Dermis blood vessel endothelial cell (primary cell): ENCODE results near the gene FALEC. TPM values are rescaled to one million over a fixed set of nuclear protein-coding genes. Genes with fewer than 3 reads are reported as not detected.
"Not testable (repeated sequence)": the region's sequence is repeated elsewhere in the genome, so short reads cannot be mapped to it uniquely, and the experiment has no call there.

Experiments
- DNase-seq: peaks from one replicate; pipeline ENCODE4 v3.0.0; 2010
- total RNA-seq: library from RNA; depleted of rRNA; stranded (reverse); fragments of >200 nt; gene quantifications from 2 replicates; pipeline ENCODE4 v1.2.3, GENCODE V29; 2014

Gene FALEC
- total RNA-seq, 1 donor from 2014 or later: not detected

DNA sequence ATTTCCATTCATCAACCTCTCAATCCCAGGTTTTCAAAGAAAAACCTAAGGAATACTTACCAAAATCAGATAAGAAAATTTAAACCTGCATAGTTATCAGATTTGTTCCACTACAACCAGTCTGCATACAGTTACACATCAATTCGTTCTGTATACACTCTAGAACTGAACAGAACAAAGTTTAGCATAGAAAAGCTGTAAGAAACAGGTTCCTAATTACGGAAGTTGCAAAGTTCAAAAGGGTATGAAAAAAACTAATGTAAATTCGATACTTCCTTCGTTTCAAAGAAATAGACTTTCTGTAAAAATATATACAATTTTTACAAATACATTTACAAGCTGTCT is 60.8 kb downstream of the FALEC start:
- no peak for DNase-seq

DNA sequence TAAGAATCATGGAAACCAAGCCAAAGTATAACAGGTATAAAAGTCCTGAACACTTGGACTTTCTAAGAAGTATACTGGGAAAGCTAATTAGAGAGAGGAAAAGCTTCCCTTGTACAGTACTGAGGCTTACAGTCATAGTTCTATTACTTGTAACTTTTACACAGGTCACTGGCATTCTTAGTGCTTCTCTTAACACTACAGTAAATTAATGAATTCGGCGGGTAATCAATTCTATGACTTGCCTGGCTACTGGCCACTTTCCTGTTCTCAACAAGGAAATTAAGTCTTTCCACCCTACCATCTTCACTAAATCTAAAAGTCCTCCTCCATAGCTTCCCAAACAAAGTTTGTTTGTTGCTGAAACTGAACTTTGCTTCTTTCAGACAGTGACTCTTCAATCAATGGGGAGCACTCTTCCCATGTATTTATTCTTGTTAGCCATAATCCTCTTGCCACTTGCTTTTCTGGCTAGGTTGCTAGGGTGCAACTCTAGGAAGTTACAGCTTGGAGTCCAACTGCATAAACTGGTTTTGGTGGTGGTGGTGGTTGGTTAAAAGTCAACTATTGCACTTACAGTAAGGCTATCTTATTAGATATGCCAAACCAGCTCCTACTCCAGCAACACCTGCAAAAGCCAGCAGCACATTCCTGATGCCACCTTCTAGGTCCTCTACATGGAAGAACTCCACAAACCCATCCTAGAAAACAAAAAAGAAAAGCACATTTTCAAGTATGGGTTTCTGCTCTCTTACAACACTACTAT is 61.4 kb downstream of the FALEC start:
- peak; percentile 41 for DNase-seq

DNA sequence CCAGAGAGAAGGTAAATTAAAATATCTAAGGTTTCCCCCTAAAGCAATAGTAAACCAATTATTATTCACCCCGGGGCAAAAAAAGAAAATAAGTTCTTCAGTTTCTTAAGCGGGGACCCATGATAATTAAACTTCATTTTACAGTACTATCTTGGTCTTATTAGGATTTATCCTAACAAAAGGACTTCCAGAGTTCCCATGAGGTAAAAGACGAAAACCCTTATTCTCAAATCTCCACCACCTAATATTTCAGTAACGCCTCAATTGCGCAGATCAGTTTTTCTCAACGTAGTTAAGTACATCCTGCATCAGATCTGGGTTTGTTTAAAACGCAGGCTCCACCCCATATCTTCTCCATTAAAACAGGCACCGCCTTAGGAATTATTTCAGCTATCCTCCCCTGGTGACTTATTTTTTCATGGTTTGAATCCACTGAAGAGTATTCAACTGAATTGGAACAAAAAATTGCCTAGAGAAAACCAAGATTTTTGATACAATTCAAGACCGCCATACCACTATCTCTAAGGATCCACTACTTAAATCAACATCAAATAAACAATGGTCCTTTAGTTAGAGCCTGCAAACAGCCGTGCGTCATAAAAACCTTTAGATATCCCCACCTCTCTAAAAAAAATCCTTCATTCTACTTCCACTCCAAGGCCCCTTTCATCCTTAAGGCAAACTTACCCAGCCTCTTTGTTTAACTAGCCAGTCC is 62.2 kb downstream of the FALEC start:
- DNase-seq: peak; percentile 51

DNA sequence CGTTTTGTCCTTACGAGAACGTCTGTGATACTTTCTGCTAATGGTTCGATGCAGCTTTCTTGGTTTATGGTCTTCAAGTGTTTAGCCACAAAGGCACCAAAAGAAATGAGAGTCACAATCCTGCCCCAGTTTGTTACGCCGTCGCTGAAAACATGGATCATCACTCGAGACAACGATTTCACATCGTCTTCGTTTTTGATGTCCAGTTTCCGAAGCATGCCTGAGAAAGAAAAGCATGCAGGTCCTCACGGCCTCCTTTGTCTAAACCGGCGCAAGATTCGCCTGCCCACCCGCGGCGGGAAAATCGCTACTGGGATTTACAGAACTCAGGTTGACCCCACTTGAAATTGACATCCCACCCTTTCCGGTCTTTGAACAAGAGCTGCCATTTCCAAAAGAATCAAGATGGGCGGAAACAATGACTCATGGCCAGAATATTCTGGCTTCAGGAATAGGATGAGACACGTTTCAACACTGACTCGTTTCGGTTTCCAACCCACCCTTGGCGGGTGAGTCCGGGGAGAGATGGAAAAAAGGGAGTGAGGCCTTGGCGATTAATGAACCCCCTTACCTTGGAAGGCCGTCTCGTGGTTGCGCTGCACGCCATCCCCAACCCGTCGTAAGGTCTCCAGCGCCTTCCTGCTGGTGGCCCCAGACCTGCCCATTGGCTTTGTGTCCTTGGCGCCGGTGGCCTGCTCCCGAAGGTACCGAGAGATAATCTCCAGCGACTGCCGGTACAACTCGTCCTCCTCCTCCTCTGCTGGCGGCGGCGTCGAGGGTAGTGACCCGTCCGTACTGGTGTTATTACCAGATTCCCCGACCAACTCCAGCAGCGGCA is 62.9 kb downstream of the FALEC start:
- peak; percentile 95 for DNase-seq

DNA sequence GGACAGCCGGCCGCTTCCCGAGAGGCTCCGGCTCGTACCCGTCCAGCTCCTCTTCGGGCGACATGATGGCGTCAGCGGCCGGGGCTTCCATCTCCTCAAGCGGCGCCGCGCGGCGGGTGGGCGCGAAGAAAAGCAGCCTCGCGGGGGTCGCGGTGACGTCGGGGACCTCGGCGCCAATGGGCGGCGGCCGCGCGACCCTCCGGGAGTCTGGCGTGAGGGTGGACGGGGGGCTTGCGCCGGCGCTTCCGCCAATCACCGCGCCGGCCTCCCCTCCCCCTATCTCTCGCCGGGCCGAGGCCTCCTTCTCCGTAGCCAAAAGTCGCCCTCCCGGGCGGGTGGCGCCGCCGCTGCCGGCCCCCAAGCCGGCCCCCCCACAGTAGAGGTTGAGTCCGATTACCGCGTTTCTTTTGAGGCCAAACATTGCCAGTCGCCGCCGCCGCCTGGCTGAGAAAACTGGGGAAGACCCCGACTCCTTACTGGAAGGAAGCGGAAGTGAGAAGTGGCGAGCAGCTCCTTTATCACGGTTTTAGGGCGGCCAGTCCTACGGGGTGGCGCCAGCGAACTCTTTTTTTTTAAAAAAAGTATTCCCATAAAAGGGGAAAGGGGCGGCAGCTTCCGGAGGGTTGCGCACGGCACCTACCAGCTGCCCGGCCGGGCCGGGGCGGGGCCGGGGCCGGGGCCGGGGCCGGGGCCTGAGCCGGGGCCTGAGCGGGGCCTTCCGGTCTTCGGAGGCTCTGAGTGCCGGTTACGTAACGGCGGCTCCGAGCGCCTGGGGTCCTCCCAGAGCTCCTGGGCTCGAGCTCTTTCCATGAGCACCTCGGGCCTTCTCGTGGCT is 63.8 kb downstream of the FALEC start, which contains the start of gene MCL1:
TSS of gene MCL1 (minus strand) at position 501 of the 835 bp plus-strand sequence. CDS start at position 421, 80 bp downstream.
- DNase-seq: peak; percentile 95

DNA sequence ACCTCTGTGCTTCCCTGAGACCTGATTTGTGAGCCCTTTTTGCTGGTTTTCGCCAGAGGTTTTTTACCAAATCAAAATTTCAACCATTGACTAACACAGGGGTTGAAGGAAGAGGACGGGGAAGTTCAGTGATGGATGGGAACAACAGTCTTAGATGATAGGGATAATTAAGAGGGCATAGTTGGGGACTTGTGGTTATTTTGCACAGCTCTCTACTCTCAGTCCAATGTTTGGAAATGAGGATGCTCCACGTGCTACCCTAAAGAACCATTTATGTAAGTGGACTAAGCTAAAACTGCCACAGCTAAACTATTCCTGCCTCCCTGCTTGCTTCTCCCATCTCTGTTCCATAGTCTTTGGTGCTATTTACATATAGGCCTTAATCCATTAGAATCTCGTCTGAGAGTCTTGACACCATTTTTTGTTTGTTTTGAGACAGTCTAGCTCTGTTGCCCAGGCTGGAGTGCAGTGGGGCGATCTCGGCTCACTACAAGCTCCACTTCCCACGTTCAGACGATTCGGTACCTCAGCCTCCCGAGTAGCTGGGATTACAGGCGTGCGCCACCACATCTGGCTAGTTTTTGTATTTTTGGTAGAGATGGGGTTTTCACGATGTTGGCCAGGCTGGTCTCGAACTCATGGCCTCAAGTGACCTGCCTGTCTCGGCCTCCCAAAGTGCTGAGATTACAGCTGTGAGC is 64.5 kb downstream of the FALEC start:
- no peak for DNase-seq

DNA sequence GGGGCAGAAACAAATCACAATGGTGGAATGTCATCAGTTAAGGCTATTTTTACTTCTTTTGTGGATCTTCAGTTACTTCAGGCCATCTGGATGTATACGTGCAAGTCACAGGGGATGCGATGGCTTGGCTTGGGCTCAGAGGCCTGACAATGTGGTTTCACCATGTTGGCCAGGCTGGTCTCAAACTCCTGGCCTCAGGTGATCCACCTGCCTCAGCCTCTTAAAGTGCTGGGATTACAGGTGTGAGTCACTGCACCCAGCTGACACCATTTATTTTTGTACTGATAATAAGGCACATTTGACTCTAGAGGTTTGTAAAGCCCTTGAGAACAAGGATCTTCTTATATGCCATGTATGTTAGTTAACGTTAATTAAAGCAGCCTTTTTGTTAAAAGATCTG is 65.4 kb downstream of the FALEC start:
- DNase-seq: not testable (repeated sequence)

DNA sequence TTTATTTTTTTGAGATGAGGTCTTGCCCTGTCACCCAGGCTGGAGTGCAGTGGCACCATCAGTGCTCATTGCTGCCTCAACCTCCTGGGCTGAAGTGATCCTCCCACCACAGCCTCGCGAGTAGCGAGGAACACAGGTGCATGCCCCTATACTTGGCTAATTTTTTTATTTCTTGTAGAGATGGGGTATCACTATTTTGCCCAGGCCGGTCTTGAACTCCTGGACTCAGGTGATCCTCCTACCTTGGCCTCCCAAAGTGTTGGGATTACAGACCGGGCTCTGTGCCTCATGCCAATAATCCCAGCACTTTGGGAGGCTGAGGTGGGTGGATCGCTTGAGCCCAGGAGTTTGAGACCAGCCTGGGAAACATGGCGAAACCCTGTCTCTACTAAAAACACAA is 65.9 kb downstream of the FALEC start:
- DNase-seq: not testable (repeated sequence)

DNA sequence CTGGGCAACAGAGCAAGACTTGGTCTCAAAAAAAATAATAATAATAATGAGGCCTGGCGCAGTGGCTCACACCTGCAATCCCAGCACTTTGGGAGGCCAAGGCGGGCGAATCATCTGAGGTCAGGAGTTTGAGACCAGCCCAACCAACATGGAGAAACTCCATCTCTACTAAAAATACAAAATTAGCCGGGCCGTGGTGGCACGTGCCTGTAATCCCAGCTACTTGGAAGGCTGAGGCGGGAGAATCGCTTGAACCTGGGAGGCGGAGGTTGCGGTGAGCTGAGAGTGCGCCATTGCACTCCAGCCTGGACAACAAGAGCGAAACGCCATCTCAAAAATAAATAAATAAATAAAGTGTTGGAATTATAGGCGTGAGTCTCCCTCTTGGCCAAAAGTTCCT is 66.4 kb downstream of the FALEC start:
- not testable (repeated sequence) for DNase-seq

DNA sequence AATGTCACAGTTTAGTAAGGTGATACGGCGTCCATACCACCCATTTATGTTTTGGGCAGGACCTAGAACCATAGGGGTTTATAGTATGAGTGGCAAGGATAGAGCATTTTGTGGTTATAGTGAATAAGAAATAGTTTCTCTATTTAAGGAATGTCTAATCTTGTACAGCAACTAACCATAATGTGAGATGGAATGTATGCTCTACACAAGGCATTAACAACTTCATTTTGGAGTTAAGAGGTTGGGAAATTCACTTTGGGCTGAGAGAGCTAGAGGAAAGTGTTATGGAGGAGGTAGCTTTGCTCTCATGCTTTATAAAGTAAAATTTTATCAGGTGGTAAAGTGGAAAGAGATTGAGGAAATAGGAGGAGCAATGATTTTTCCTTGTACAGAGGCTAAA is 66.8 kb downstream of the FALEC start:
- DNase-seq: no peak

Other genes with a start within 250 kb of the FALEC start
- gene APH1A, start 246.7 kb upstream of the FALEC start, total RNA-seq: 132 and 182 TPM in 2 replicates
- gene C1orf54, start 243.0 kb upstream of the FALEC start, total RNA-seq: 3.6 and 43.1 TPM in 2 replicates
- gene CIART, start 233.2 kb upstream of the FALEC start, total RNA-seq: 0.33 and 1.0 TPM in 2 replicates
- gene MRPS21, start 221.9 kb upstream of the FALEC start, total RNA-seq: 35.4 and 43.4 TPM in 2 replicates
- 40.0 and 47.5 TPM in 2 replicates for gene PRPF3, start 194.2 kb upstream of the FALEC start, total RNA-seq
- 7.8 and 10.2 TPM in 2 replicates for gene RPRD2, start 151.6 kb upstream of the FALEC start, total RNA-seq
- 10.4 and 16.0 TPM in 2 replicates for gene TARS2, start 28.3 kb upstream of the FALEC start, total RNA-seq
- gene ECM1, start 7.6 kb upstream of the FALEC start, total RNA-seq: 0.19 and 0.34 TPM in 2 replicates
- 0.17 and 0.60 TPM in 2 replicates for gene ADAMTSL4, start 33.7 kb downstream of the FALEC start, total RNA-seq
- 223 and 316 TPM in 2 replicates for gene MCL1, start 63.9 kb downstream of the FALEC start, total RNA-seq
- 200 and 229 TPM in 2 replicates for gene ENSA, start 113.9 kb downstream of the FALEC start, total RNA-seq
- 17.4 and 24.8 TPM in 2 replicates for gene GOLPH3L, start 181.4 kb downstream of the FALEC start, total RNA-seq
- 0.17 TPM in 1 of 2 replicates, not detected in the other for gene HORMAD1, start 205.1 kb downstream of the FALEC start, total RNA-seq